ENCODE data around the gene IVL.

The IVL gene

GRCh38 chr1:152907686-152908601 is at the start of gene IVL:
Gene IVL, plus strand, starts transcription at chr1:152908546. Its CDS starts 1,252 bp downstream, at chr1:152909798.
- peak in 1 of 2 experiments; percentile 4 for DNase-seq (ENCODE audit: low read depth in 2 of 2)

DNA sequence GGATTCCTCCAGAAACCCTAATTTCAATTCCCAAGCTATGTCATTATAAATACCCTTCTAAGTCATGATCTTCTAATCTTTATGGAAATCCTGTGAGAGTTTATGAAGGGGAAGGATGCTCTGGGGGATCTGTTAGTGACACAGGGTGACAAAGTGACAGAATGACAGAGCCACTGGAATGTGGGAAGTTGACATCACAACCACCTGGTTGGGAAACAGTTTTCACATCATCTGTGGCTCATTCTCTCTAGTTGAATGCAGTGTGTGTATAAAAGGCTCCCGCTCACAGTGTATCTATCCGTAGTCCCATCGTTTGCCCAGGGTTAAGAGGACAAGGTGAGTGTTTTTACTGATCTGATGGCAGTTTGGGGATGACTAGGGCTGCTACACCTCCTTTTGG is 48.6 kb upstream of the IVL start, which contains the start of gene LCE7A:
Gene LCE7A, plus strand, starts transcription at position 301 of the 400 bp plus-strand sequence. CDS start 702 bp downstream, outside the sequence.
- no peak for DNase-seq (ENCODE audit: low read depth in 2 of 2)

GRCh38 chr1:152860129-152860528 is 48.2 kb upstream of the IVL start:
- DNase-seq (ENCODE audit: low read depth in 2 of 2), result no peak

DNA sequence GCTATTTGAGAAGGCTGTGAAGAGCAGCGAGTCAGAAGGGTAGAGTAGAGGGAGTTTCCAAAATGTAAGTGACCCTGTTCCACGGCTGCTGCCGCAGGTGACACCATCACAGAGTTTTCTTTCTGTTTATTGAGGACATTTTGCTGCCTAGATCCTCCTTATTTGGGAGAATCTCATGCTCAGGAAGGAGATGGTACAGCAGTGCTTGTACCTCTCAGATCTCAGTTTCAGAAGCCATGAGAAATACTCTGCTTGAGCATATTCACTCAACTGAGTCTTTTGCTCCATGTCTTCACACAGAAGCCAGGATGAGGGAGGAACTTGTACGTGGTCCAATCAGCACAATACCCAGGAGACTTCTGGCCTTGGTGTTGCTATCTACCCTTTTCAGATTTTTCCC is 47.0 kb upstream of the IVL start:
- no peak for DNase-seq (ENCODE audit: low read depth in 2 of 2)

DNA sequence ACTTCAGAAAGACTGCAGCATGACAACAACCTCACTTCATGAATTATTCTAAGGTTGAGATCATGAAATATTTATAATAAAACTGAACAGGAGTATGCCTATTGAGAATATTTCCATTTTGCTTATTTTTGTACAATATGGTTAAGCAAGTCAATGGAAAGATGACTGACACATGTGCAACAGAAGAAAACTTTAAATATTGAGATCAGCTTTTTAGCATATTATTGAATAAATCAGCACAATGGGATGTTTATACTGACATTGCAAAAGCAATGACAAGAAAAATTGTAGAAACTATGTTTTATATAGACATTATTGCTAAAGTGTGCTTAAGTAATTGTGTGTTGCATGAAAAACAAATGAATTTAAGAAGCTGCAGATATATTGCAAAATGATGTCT is 43.9 kb upstream of the IVL start:
- no peak for DNase-seq (ENCODE audit: low read depth in 2 of 2)

- DNase-seq (ENCODE audit: low read depth in 2 of 2), result no peak
These were observed 42.0 kb upstream of the IVL start for GRCh38 chr1:152866321-152866720.

GRCh38 chr1:152869808-152870419 is 38.4 kb upstream of the IVL start:
- DNase-seq (ENCODE audit: low read depth in 2 of 2), result peak; percentile 27 to 41

DNA sequence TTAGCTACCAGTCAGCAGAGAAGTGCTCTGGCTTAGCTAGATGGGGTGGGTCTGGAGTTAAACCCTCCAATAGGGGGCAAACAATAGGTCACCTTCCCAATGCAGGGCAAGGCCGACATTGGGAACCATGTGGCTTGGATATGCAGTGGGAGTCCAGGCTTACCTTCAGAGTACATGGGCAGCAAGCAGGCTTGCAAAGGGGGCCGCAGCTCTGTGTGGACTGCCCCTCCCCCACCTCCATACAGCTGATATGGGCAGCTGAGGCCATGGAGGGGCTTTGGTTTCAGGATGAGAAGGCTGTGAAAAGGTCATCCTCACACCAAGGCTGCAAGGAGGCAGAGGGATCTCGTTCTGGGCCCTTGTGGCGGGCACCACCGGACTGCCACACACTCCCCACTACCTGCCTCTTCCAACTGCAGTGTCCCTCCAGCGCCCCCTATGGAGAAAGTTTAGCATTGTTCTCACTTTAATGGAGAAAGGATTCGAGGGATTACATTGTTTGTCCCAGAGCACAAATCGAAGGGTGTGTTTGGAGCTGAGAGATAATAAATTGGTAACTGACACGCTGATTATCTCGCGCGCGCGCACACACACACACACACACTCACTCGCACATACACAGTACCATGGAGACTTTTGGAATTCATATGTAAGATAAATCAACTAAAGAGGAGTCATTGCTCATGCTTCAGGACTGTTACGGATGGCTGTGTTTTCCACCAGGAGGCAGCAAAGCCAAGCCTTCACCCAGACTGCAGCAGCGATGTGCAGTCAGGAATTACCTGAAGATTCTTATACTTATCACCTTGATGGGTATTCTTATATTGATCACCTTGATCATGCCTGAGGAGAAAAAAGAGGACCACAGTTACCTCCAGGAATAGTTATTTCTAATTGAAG is 37.3 kb upstream of the IVL start:
- no peak for DNase-seq (ENCODE audit: low read depth in 2 of 2)

GRCh38 chr1:152871731-152872126 is 36.6 kb upstream of the IVL start:
- no peak for DNase-seq (ENCODE audit: low read depth in 2 of 2)

DNA sequence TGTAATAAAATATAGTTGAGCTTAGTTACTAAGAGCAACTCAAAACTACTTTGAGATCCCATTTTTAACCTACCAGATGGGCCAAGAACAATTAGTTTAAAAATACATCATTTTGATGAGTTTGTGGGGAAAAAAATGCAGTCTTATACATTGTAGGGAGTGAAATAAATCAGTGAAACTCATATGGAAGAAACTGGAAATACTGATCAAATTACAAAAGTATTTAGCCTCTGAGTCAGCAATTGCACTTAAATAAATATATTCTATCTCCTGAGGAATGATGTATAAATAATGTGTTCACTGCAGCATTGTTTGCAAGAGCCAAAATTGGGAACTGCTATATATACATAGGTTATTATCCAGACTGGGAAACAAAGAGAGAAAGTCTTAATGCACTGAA is 34.9 kb upstream of the IVL start:
- peak; percentile 69 to 73 for DNase-seq (ENCODE audit: low read depth in 2 of 2)

DNA sequence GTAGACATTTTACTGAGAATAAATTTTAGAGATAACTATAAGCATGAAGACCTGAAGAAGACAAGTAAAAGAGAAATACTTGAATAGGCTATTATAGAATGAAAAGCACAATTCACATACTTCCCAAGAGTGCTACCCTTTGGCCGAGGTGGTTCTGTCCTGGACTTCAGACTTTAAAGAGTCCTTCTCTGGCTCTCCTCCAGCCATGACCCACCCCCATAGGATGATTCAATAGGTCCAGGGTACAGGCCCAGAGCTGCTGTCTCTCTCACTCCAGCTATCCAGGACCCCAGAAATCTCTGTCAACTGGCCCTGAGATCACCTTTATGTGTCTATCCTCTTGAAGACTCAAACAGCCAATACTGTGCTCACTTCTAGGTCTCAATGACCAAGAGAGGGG is 31.5 kb upstream of the IVL start:
- DNase-seq (ENCODE audit: low read depth in 2 of 2), result no peak

- no peak for DNase-seq (ENCODE audit: low read depth in 2 of 2)
These were observed 30.3 kb upstream of the IVL start, which contains the start of gene SMCP for GRCh38 chr1:152878042-152878441. Gene SMCP, plus strand, starts transcription at chr1:152878322. Its CDS starts 6,101 bp downstream, at chr1:152884423.

DNA sequence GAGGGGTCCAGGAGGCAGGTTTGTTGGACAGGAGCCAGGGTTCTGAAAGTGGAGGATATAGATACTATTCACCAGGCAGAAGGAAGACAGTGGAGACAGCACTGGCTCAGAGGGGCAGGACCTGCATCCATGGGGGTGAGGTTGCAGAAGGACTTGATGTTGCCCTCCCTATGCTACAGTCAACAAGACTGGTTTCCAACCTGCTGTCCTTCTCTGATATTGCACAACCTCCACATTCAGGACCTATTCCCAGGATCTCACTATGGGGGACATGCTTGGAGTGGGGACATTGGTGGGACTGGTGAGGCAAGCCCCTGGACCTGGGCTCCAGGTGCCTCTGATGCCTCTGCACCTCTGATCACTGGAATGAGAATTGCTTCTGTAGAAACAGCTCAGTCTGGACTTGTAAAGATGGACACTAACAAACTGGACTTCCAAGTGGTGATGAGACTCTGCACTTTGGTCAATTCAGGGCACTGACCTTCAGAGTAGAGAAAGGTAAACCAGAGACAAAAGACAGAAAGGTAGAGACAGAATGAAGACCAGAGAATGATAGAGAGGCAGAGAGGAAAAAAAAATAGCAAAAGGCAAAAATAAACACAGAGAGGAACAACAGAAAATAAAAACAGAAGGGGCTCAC is 28.7 kb upstream of the IVL start:
- no peak for DNase-seq (ENCODE audit: low read depth in 2 of 2)

DNA sequence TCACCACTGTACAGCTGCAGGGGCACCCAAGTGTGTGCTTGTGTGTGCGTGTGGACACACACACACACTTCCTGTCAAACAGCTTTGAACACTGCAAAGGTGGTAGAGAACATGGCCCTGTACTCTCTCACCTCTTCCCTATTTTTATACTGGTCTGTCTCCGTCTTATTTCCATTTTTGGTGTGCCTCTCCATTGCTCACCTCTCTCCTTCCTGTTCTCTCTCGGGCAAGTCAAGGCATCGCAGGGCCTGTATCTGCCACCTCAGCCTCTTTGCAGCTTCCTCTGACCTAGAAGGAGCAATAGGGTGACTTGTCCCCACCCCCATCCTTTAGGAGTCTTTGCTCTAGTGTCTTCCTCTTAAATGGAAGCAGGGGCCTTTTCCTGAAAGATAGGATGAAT is 28.0 kb upstream of the IVL start:
- no peak for DNase-seq (ENCODE audit: low read depth in 2 of 2)

DNA sequence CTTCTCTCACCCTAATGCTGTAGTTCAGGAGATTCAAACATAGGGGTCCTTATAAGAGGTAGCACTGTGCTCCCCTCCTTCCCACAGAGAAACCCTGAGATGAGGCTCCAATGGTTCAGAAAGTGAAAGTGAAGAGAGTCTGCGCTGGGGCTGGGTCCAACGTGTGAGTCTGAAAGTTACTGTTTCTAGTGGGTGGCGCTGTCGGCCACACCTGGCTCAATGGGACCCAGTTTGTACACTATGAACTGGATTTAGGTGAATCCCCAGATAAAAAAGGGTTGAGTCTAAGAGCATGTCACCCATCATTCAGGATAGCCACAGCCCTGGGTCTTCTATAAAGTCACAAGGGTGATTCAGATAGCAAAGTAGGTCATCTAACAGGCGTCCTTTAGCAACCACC is 27.4 kb upstream of the IVL start:
- no peak for DNase-seq (ENCODE audit: low read depth in 2 of 2)

GRCh38 chr1:152884085-152884484 is 24.3 kb upstream of the IVL start:
- no peak for DNase-seq (ENCODE audit: low read depth in 2 of 2)

- no peak for DNase-seq (ENCODE audit: low read depth in 2 of 2)
These were observed 23.8 kb upstream of the IVL start for GRCh38 chr1:152884506-152884905.

- peak in 1 of 2 experiments; percentile 21 for DNase-seq (ENCODE audit: low read depth in 2 of 2)
These were observed 23.3 kb upstream of the IVL start for GRCh38 chr1:152884966-152885624.

DNA sequence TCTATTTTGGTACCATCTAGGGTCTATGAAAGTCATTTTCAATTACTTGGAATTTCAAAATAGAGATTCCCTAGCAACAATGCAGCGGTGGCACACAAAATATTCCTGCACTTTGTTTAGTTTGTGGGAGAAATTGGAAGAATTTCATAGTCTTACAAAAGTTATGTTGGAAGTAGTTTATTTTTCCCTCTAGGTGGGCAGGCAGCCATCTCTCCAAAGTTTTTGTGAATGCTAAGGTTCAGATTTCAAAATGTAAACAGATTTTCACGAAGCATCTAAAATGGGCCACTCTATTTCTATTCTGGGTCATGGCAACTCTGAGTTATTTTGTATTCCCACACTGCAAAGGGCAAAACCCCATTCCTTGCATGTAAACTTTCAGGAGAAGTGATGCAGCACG is 22.3 kb upstream of the IVL start:
- DNase-seq (ENCODE audit: low read depth in 2 of 2), result no peak

- DNase-seq (ENCODE audit: low read depth in 2 of 2), result no peak
These were observed 21.5 kb upstream of the IVL start for GRCh38 chr1:152886758-152887409.

Data from fibroblast of skin of left quadriceps (primary cell).